Vagina (tissue), 2 donors: ENCODE data around the gene NFIB.

ENCODE experiments used
- CTCF ChIP-seq, 3 experiments: fragments of 450-650 bp in 2 of 3; fragments of 200-600 bp in 1 of 3; sonication (generic) in 1 of 3; IDR thresholded peaks; one replicate each; pipeline ENCODE4 v1.5.1; 2017 to 2019; ENCODE audit warnings: antibody characterized with exemption in 3 of 3, mild to moderate bottlenecking in 2 of 3, moderate library complexity in 2 of 3
- POLR2A ChIP-seq, 2 donors: fragments of 450-650 bp; IDR thresholded peaks; one replicate each; pipeline ENCODE4 v1.6.1; 2017; ENCODE audit warnings: antibody characterized with exemption in 2 of 2, mild to moderate bottlenecking in 2 of 2, moderate library complexity in 2 of 2
- POLR2AphosphoS5 ChIP-seq, 2 donors: sonication (generic); formaldehyde crosslinking; IDR thresholded peaks; one replicate each; pipeline ENCODE4 v1.9.0; 2017; ENCODE audit warnings: antibody characterized with exemption in 2 of 2, mild to moderate bottlenecking in 2 of 2, low read depth in 1 of 2; ENCODE audit not compliant: insufficient read depth in 1 of 2

GRCh38 chr9:14238518-14238917 is 75.4 kb downstream of the NFIB start:
- TF ChIP-seq CTCF (IDR thresholded peaks at IDR 0.05): no peak
- TF ChIP-seq POLR2A (IDR thresholded peaks at IDR 0.05): no peak
- peak in 1 of 2 donors; percentile 83 for TF ChIP-seq POLR2AphosphoS5 (IDR thresholded peaks at IDR 0.05; ENCODE audit: insufficient read depth in 1 of 2, low read depth in 1 of 2)
